Heart left ventricle (tissue), 16 donors: ENCODE measurements around the gene BBS4. TPM values are rescaled to one million over a fixed set of nuclear protein-coding genes. Genes with fewer than 3 reads are reported as not detected.

Experiments
- ATAC-seq, 4 donors: fragments of 200-7000 bp; cut with Tn5 transposase; one replicate each; pipeline ENCODE4 v1.9.1; 2020 to 2022; ENCODE audit warnings: moderate library complexity in 4 of 4, mild to moderate bottlenecking in 3 of 4, moderate number of reproducible peaks in 1 of 4
- DNase-seq, 5 donors: peaks; one replicate each; pipeline ENCODE4 v3.0.0-alpha.2; 2020
- H3K27ac ChIP-seq, 12 donors: fragments of 200-600 bp; sonication (generic) in 4 of 12; one replicate each; pipeline versions ENCODE4 v1.5.0 to v1.8.0; 2016 to 2022; ENCODE audit warnings: mild to moderate bottlenecking in 2 of 12
- H3K27me3 ChIP-seq, 9 donors: fragments of 200-600 bp; sonication (generic) in 2 of 9; one replicate each; pipeline versions ENCODE4 v1.5.1 to v1.8.0; 2016 to 2022; ENCODE audit warnings: mild to moderate bottlenecking in 3 of 9
- H3K36me3 ChIP-seq, 9 donors: fragments of 200-600 bp; sonication (generic) in 2 of 9; one replicate each; pipeline versions ENCODE4 v1.5.0 to v1.8.0; 2018 to 2022; ENCODE audit warnings: mild to moderate bottlenecking in 2 of 9
- H3K4me1 ChIP-seq, 12 donors: fragments of 200-600 bp; sonication (generic) in 4 of 12; one replicate each; pipeline versions ENCODE4 v1.5.0 to v1.8.0; 2016 to 2022; ENCODE audit warnings: mild to moderate bottlenecking in 3 of 12
- H3K4me3 ChIP-seq, 12 donors: fragments of 200-600 bp; sonication (generic) in 4 of 12; one replicate each; pipeline versions ENCODE4 v1.5.0 to v1.8.0; 2017 to 2022; ENCODE audit warnings: mild to moderate bottlenecking in 9 of 12, moderate library complexity in 4 of 12
- H3K9me3 ChIP-seq, 12 donors: fragments of 200-600 bp; sonication (generic) in 4 of 12; one replicate each; pipeline versions ENCODE4 v1.5.0 to v1.8.0; 2016 to 2022; ENCODE audit warnings: mild to moderate bottlenecking in 1 of 12
- POLR2A ChIP-seq, 2 donors: fragments of 450-650 bp; IDR thresholded peaks; one replicate each; pipeline ENCODE4 v1.6.1; 2017; ENCODE audit warnings: antibody characterized with exemption in 2 of 2, mild to moderate bottlenecking in 2 of 2, moderate library complexity in 2 of 2
- WGBS, 4 donors: extraction: QIAGEN DNeasy Blood & Tissue Kit in 2 of 4; methylation state at CpG; one replicate each; pipeline versions ENCODE4 v1.1.5 to v1.1.7; 2013 to 2018; 5-methylcytosine and 5-hydroxymethylcytosine counted together
- intact Hi-C, 10 donors: fragments of 100-400 bp; cut with DNase I; formaldehyde crosslinking; loops; one replicate each; pipeline versions ENCODE4 v1.11.1 to v1.14.2; 2022
- polyA plus RNA-seq, 2 donors: library from polyadenylated mRNA; stranded (reverse); fragments of 200-250 nt; gene quantifications; one replicate each; pipeline ENCODE4 v1.2.3, GENCODE V29; 2013
- total RNA-seq, 9 donors: library from RNA; depleted of rRNA in 2 of 9; stranded (reverse); fragments of >200 nt in 2 of 9; fragmentation: NEBNext Ultra II Directional in 3 of 9; extraction: Animal tissue kit (Norgen Biotek cat#: 25700) in 3 of 9; gene quantifications; one replicate each; pipeline versions ENCODE4 v1.1.0 to v1.2.4, GENCODE V29; 2016 to 2023
- TF ChIP-seq, protein P1 (sequence below), 12 donors: fragments of 200-600 bp; sonication (generic) in 4 of 12; IDR thresholded peaks; one replicate each; pipeline versions ENCODE4 v1.5.0 to v1.8.0; 2018 to 2022; ENCODE audit warnings: antibody characterized with exemption in 12 of 12, mild to moderate bottlenecking in 5 of 12
- donor health status: ischemic (EF 13 %, LVEDD 7.1; RV severe dilation, severe dysfunction).
- donor health status: healthy with polysubstance abuse.
- donor health status: DM: no; HTN: yes; CAD: no.
- donor health status: DM: no; HTN: no; CAD: no.
- donor health status: ischemic (EF 25% LVEDD 6.9; RV normal size, moderate dysfunction).
- donor health status: ischemic (EF 25% LVEDD 5.7; RV mildly dilated, moderate dysfunction).
- donor health status: healthy.
- donor health status: DM: yes; HTN: yes; CAD: no.
- donor health status: ischemic (EF 35%, LVEDD 5.7; RV mildly dilated, moderate dysfunction).
- donor health status: nonischemic (EF 11% LVEDD 7.7; RV severe dilation, severe dysfunction).
- donor health status: DM: yes; HTN: yes; CAD: no.
- donor health status: PGD.
- donor health status: ischemic (EF 29% LVEDD 5.4; RV normal size, mild dysfunction).
- donor health status: nonischemic (EF 23%, LVEDD 6.1; RV moderate dilation, normal function).

The BBS4 gene
- total and polyA plus RNA-seq, 11 donors: 5.5 to 19.4 (median 12.7) TPM

DNA sequence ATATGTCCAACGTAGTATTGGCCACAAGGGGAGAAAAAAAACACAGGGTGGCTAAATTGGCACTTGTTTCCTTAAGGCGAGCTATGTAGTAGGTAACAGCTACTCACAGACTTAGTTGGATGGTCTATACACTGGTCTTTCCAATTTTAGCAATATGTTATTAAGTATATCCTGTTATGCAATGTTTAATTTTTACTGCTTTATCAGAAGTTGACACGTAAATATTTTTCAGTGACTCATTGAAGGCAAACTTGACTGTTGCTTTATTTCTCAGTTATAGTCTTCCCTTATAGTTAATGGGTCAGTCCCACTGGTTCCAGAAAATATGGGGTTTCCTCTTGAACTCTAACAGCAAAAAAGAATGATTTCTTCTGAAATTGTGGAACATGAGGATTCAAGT is 51.1 kb downstream of the BBS4 start:
- TF ChIP-seq POLR2A (IDR thresholded peaks at IDR 0.05): no peak
- TF ChIP-seq, protein P1, sequence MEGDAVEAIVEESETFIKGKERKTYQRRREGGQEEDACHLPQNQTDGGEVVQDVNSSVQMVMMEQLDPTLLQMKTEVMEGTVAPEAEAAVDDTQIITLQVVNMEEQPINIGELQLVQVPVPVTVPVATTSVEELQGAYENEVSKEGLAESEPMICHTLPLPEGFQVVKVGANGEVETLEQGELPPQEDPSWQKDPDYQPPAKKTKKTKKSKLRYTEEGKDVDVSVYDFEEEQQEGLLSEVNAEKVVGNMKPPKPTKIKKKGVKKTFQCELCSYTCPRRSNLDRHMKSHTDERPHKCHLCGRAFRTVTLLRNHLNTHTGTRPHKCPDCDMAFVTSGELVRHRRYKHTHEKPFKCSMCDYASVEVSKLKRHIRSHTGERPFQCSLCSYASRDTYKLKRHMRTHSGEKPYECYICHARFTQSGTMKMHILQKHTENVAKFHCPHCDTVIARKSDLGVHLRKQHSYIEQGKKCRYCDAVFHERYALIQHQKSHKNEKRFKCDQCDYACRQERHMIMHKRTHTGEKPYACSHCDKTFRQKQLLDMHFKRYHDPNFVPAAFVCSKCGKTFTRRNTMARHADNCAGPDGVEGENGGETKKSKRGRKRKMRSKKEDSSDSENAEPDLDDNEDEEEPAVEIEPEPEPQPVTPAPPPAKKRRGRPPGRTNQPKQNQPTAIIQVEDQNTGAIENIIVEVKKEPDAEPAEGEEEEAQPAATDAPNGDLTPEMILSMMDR (IDR thresholded peaks at IDR 0.05): no peak
- DNase-seq: no peak
- H3K27ac ChIP-seq: no peak overlapping the region
- H3K4me3 ChIP-seq: no peak overlapping the region
- H3K4me1 ChIP-seq: peaks cover 0 to 18% (median 0%) of the 10 kb centered on the region in 12 donors
- H3K36me3 ChIP-seq: peaks cover 0 to 90% (median 51%) of the 10 kb centered on the region in 9 donors
- H3K27me3 ChIP-seq: no peaks in the 10 kb centered on the region
- intact Hi-C loops: no loop called here
- 91 to 99% (median 93%) methylated on average over 3 of the region's 3 CpGs for WGBS, 4 donors
- H3K9me3 ChIP-seq: no peaks in the 10 kb centered on the region
- ATAC-seq: no peak

DNA sequence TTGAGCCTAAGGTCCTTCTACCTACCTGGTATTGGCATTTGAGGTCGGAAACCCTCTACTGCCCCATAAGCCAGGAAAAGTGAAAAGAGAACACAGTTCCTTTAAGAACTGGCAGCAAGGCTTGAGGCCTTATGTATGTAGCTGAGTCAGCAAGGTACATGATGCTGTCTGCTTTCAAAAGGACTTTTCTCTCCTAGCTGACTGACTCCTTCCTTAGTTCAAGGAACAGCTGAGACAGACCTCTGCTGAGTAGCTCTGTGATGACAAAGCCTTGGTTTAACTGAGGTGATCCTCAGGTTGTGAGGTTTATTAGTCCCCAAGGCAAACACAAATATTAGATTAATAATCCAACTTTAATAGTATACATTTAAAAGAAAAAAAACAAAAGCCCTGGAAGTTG is 51.7 kb downstream of the BBS4 start:
- Histone ChIP-seq H3K27me3 (no peaks in the 10 kb centered on the region), H3K4me1 (peaks cover 0 to 18% (median 0%) of the 10 kb centered on the region in 12 donors), H3K36me3 (peaks cover 0 to 83% (median 49%) of the 10 kb centered on the region in 9 donors), H3K4me3 (no peak overlapping the region), H3K9me3 (no peaks in the 10 kb centered on the region), H3K27ac (no peak overlapping the region)
- WGBS, 4 donors: 95 to 100% (median 96%) methylated on average over 1 of the region's 1 CpG
- no peak for TF ChIP-seq POLR2A (IDR thresholded peaks at IDR 0.05)
- TF ChIP-seq, protein P1 (IDR thresholded peaks at IDR 0.05): no peak
- intact Hi-C loops: no loop called here
- ATAC-seq (no peak), DNase-seq (no peak)

DNA sequence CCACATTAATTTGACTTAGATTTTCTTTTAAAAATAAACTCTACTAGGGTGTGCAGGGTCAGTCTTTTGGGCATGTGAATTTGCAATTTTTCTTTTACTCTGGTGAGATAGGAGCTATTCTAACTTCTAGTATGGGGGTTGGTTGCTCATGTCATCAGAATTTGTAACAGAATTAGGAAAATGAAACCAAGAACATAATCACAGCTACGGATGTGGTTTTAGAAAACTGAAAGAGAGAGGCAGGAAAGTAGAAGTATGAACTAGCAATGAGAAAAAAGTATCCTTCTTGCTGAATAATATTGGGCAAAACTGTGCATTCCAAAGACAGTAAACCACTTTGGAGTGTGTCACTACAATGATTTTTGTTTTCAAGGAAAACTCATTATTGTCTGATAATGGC is 54.2 kb downstream of the BBS4 start:
- no peak for ATAC-seq
- intact Hi-C loops: no loop called here
- peaks cover 0 to 18% (median 0%) of the 10 kb centered on the region in 12 donors for H3K4me1 ChIP-seq
- no peaks in the 10 kb centered on the region for H3K27me3 ChIP-seq
- no peak overlapping the region for H3K4me3 ChIP-seq
- DNase-seq: no peak
- WGBS, 4 donors: 59 to 98% (median 89%) methylated on average over 1 of the region's 1 CpG
- H3K27ac ChIP-seq: peak overlapping the region in 1 of 12 donors; percentile 67
- peaks cover 0 to 63% (median 41%) of the 10 kb centered on the region in 9 donors for H3K36me3 ChIP-seq
- no peaks in the 10 kb centered on the region for H3K9me3 ChIP-seq
- no peak for TF ChIP-seq POLR2A (IDR thresholded peaks at IDR 0.05)
- TF ChIP-seq, protein P1 (IDR thresholded peaks at IDR 0.05): no peak

DNA sequence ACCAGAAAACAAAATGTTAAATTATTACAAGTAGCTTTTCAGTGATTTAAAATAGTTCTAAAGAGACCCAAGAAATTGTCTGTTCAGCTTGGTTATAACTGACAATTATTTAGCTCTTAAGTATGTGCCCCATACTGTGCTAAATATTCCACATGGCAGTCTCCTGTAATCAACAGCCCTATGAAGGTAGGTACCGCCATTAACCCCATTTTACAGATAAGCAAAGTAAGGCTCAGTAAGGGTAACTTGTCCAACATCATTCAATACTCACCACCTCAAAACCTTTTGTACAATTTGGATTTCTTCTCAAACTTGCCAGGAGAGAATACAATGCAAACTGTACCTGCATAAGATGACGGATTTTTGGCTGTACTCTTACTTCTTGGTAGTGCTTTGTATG is 63.7 kb downstream of the BBS4 start:
- Histone ChIP-seq H3K27me3 (no peaks in the 10 kb centered on the region), H3K4me3 (no peak overlapping the region), H3K9me3 (peaks cover 0 to 2% (median 0%) of the 10 kb centered on the region in 12 donors), H3K27ac (no peak overlapping the region), H3K4me1 (peaks cover 0 to 19% (median 0%) of the 10 kb centered on the region in 12 donors), H3K36me3 (peaks cover 0 to 55% (median 37%) of the 10 kb centered on the region in 9 donors)
- 94 to 98% (median 96%) methylated on average over 2 of the region's 2 CpGs for WGBS, 4 donors
- DNase-seq (no peak), ATAC-seq (no peak)
- intact Hi-C loops: no loop called here
- TF ChIP-seq, protein P1 (IDR thresholded peaks at IDR 0.05): no peak
- no peak for TF ChIP-seq POLR2A (IDR thresholded peaks at IDR 0.05)
